Measurements from ENCODE around the gene SYTL3.

The SYTL3 gene

DNA sequence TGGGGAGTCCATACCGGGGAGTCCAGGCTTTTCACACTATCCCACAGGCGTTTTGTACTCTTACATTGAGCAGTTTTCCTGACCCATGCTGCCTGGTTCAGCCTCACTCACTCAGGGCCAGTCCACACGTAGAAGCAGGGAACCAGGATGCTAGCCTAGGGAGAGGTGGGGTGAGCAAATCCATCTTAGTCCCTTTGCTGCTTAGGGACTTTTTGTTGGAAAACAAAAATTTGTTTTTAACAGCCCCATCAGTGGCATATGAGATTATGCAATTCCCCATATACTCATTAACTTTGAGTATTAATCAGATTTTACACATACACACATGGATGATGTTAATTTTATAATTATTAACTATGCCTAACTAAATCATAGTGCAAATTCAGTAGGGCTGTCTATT, 85.2 kb downstream of the SYTL3 start:
- no peak for DNase-seq

DNA sequence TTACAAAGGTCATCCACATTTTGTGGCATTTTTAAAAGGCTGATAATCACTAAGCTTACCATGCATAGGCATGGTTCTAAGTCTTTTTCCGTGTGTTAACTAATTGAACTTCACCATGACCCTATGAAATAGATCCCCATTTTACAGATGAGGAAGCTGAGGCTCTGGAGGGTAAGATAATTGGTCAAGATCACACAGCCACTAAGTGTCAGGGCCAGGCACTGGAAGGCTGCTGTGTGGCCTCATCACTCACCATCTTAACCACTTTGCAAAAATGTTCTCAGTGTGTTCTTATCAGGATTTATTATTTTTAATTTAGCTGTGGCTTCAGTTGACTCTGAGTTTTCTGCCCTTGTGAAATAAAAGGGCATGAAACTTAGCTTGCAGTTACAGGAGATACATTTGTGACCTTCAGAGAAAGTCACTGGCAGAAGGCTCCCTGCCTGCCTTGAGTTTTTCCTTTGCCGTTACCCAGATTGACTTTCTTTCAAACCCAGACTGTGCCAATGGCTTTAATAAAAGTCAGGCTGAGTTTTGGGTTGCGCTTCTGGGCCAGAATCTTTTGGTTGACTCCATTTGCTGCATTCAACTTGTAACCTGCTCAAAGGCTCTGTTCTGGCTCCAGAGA, 87.3 kb downstream of the SYTL3 start:
- DNase-seq: no peak

DNA sequence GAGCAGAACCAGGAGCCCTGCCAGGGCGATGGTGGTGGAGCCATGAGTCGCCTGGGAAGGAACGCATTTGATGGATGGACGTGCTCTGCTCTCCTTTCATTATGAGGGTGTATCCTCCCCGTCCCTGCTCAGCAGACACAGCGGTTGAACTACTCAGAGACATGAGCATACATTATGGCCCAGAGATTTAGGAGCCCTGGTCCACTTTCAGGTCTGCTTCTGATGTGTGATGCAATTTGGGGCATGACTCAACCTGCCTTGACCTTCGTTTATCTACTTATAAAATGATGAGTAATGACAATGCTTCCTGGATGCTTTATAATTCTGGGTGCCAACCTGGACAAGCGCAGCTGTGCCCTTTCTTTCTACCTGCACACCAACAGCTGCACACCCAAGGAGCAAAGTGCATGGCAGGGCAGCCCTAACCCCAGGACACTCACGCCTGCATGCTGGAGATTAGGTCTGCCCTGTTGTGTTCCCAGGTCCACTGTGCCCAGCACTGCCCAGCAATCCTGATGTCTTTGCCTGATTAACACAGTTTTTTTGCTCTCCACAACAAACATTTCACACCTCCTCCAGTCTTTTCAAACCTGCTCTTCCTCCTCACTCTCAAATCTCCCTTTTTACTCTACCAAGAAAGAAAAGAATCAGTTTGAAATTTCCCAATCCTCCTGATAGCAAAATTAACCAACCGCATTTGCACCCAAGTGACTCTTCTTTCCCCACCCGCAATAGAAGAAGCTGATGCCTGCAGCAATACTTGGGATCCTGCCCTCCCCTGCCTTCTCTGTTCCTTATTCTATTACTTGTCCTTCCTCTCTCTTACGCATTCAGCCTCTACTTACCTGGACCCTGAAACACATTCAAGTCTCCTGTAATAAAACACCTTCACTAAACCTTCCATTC, 88.1 kb downstream of the SYTL3 start:
- no peak for DNase-seq

DNA sequence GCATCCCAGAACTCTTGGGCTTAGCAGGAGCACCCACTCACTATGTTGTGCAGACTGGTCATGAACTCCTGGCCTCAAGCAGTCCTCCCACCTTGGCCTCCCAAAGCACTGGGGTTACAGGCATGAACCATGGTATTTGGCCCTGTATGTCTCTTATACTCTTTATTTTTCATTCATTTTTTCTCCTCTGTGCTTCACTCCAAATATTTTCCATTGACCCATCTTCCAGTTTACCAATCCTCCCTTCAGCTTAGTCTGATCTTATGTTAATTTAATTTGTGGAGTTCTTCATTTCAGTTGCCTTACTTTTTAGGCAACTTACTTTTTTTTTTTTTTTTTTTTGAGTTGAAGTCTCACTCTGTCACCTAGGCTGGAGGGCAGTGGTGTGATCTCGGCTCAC, 89.8 kb downstream of the SYTL3 start:
- DNase-seq: no peak

DNA sequence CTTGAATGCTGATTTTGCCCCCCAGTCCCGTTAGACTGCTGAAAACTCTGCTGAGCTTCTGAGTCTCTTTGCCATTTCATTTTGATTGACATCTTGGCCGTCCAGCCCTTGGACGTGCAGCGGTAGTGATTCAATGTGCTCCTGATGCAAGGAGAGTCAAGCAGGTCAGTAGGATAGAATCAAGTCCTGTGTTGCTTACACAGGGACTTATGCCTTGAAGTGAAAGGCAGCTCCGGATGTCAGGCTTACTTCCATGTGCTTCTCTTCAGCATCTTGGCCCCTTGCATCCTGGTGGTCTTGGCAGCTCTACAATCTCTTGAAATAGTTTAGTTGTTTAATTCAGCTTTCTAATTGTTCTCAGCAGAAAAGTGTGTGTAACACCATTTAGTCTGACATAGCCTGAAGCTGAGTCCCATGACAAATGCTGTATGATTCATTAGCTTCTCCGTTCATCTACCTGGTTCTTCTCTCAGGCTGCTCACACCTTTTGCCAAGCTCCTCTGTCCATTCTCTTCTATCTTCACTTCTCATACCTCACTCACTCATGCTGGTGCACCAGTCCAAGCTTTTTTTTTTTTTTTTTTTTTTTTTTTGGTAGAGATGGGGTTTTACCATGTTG, 93.3 kb downstream of the SYTL3 start:
- DNase-seq: no peak

DNA sequence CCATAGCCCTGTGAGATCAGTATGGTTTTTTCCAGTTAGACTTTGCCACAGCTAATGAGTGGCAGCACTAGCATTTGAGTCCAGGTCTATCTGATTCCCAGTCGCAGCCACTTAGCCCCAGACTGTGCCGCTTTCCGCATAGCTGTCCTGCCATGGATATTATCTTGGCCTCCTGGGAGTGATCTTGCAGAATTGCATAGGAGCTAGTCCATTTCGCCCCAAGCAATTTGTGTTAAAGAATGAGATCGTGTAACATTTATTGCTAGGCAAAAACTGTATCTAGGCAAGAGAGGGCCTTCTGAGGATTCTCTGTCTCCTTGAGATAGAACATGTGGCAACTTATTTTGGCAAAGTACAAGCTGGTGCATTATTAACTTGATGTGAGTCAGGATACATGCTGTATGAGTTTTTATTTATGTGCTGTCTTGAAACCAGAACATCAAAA, 95.2 kb downstream of the SYTL3 start:
- no peak for DNase-seq

DNA sequence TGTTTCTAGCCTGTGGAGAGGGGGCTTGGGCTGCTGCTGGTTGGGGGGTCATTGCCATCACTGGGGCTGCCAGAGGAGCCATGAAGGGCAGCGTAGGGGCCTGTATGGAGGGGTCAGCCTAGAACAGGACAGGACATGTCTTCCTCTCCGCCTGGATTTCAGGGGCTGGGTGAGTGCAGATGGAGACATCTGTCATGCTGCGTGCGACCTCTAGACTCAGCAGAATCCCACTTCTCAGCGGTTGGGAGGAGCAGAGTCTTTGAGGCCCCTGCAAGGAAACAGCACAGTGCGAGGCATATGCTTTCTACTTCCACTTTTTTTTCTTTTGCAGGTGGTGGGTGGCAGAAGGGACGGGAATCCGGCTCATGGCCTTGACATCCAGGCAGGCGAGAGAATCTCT, 101.4 kb downstream of the SYTL3 start:
- no peak for DNase-seq

DNA sequence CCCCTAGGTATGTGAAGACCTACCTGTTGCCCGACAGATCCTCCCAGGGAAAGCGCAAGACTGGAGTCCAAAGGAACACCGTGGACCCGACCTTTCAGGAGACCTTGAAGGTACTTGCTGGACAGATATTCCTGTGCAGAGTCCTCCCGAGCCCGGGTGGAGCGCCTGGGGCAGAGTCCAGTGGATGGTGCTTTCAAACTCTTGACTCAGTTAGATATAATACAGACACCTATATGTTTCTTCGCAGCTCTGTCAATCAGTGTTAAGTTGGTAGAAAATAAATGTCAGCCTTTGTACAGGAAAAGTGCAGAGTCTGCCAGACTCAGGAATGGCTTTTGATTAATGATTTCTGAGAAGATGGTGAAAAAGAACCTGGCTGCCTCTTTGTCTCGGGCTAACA, 102.1 kb downstream of the SYTL3 start:
- DNase-seq: no peak

DNA sequence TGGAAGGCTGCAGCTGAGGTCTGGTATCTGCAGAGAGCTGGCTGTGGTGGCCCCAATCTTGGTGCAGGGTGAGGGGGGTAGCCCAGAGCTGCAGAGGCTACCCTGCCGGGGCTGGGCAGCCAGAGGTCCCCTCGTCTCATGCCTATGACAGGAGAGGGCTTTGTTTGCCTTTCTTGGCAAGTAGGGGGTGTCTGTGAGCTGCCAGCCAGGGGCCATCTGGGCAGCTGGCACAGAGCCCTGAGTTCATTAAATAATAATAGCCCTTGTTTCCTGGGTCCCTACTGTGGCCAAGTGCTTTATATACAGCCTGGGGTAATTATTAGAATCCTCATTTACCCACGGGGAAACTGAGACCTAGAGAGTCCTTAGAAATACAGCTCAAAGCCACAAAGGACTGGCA, 102.8 kb downstream of the SYTL3 start:
- peak; percentile 92 for DNase-seq

DNA sequence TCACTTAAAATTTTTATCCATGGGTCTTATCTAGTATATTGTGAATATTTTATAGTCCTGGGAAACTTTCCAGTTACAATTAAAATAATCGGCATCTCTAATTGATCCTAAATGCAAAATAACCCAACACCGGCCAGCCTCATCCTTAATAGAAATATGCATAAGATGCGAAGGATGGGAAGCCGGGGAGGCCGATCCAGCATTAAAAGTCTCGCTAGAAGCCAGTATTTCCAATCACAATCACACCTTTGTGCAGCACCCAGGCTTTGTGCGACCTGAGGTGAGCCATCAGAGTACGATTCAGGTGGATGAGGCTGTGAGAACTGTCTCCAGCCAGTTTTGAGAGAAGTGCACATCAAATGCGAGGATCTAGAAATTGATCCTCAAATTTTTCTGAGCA, 104.0 kb downstream of the SYTL3 start:
- DNase-seq: no peak

DNA sequence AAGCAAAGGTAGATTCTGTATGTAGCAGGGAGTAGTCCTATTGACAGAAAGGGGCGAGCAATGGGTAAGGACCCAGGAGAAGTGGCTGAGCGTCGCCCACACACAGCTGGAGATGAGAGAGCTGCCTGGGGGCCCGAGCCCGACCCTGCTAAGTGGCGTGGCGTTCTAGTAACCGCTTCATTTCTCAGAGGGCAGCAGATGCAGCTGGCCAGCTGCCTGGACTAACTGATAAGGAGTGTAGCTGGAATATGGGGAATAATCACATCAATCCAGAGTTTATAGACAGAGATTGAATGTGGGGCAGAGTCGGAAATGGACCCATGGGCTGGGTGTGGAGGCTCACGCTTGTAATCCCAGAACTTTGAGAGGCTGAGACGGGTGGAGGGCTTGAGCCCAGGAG, 104.9 kb downstream of the SYTL3 start:
- DNase-seq: no peak

DNA sequence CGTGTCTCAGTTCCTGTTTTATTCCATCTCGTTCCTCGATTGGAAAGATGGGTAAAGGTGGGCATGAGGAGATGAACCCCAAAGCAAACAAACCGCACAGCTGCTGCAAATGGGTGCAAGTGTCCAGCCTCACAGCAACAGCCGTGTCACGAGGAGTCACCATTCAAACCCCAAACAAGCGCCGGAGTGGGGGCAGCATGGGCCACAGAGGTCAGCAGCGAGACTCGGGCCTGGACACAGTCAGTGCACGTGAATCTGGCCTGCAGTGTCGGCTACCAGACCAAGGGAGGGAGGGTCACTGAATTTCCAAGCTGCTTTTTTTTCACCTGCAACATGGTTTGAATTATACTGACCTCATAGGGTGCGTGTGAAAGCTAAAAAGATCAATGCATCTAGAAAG, 105.8 kb downstream of the SYTL3 start:
- no peak for DNase-seq

DNA sequence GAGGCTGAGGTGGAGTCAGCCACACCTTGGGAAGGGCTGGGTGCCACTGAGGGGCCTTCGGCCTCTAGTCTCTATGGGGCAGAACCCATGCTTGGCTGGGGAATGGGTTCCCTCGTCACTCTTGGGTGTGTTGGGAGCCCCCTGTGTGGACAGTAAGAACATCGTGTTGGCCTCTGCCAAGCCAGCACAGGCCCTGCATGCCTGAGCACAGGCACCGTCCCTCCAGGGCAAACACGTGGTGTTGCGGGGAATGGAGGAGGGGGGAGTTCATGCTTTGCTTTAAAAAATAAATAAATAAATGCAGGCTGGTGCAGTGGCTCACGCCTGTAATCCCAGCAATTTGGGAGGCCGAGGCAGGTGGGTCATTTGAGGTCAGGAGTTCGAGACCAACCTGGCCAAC, 106.3 kb downstream of the SYTL3 start:
- no peak for DNase-seq

DNA sequence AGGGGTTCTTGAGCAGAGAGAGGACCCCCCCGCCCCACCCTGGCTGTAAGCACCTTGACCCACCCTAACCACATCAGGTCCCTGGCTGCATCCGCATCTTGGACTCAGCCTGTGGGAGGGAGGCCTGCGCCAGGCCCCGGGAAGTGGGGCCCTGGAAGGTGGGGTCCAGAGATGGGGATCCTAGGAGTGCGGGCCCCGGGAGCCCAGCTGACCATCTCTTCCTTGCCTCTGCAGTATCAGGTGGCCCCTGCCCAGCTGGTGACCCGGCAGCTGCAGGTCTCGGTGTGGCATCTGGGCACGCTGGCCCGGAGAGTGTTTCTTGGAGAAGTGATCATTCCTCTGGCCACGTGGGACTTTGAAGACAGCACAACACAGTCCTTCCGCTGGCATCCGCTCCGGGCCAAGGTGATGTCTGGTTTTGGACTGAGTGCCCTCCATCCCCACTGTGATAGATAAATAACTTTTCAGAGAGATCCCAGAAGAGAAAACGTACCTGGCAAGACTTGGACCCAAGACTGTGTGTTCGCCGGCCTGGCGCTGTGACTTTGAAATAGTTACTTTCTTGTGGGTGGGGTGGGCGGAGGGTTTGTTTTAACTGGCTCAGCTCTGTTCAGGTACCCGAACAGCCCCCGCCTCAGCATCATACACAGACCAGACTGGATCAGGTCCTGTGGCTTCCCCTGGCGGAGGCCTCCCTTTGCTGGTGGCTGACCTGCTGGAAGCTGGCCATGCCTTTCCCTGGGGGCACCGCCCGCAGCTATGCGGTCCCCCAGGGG, 107.3 kb downstream of the SYTL3 start:
- no peak for DNase-seq

DNA sequence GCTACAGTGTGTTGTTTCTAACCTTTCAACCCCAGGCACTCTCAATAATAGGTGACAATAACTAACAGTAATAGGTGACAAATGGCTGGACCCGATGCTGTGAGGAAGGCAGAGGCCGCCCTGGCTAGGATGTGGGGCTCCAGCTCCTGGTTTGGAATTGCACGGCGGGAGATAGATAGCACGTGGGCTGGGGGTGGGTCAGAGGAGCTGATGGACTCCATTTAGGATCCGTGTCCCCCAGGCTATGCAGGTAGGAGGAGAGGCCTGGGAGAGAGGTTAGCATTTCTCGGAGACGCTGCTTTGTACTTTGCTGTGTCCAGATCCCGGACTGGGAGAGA, 107.9 kb downstream of the SYTL3 start:
- DNase-seq: no peak

DNA sequence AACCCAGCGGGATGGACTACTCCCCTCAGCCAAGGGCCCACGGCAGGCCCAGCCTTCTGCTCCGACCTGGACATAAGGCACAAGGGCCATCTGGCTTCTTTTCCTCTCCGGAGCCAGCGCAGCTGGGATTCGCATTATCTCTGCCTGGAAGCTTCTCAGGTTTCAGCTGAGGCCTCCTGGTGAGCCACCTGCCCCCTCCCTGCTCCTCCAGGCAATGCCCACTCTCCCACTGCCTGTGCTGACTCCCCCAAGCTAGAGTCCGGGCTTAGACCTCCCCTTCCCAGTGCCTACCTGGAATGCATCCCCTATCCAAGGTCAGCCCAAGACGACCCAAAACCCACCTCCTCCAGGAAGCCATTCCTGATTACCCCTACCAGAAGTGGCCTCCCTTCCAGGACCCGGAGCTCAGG, 108.6 kb downstream of the SYTL3 start:
- DNase-seq: no peak

DNA sequence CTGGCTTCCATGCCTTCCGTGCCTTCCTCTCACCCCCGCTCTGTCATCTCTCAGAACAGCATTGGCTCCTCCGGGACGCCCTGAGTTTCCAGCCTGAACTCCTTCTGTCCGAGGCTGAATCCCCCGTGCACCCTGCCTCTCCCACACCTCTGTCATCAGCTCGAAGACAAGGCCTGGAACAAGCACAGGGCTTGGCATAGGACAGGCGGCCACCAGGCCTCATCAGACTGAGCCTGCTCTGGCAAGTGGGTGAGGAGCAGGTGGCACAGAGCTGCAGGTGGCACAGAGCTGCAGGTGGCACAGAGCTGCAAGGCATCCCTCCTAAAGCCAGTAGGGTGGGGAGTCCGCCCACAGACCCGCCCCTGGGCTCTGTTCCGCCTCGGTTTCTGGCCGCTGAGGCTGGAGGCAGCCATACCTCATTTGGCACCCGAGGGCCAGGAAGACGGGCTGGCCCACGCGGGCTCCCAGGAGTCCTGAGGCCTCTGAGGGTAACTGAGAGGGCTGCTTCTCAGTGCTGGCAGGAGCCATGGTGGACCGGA, 109.2 kb downstream of the SYTL3 start:
- no peak for DNase-seq

DNA sequence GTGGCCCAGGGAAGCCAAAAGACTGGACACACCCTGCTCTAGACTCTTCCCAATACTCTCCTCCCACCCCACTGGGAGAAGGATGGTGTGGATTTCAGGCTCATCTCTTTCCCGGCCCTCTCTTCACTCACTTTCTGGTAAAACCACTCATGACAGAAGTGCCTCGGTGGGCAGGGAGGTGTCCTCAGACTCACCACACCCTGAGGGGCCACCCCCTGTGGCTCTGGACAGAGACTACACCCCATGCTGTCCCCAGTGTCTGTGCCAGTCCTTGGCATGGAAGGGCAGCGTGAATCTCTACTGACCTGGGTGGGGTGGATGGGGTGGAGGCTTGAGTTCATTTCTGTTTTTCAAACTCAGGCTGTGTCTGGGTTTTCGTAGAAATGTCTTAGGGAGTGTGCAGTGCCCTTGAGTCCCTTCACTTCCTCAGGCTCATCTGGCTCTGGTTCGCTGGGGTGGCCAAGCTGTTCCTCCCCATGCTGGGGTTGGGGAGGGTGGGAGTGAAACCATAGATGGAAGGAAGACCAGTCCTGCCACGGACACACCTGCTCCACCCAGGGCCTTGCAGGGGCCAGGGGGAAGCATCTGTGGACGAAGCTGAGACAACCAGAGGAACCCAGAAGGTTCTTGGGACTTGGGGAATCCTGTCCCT, 110.2 kb downstream of the SYTL3 start:
- DNase-seq: no peak

DNA sequence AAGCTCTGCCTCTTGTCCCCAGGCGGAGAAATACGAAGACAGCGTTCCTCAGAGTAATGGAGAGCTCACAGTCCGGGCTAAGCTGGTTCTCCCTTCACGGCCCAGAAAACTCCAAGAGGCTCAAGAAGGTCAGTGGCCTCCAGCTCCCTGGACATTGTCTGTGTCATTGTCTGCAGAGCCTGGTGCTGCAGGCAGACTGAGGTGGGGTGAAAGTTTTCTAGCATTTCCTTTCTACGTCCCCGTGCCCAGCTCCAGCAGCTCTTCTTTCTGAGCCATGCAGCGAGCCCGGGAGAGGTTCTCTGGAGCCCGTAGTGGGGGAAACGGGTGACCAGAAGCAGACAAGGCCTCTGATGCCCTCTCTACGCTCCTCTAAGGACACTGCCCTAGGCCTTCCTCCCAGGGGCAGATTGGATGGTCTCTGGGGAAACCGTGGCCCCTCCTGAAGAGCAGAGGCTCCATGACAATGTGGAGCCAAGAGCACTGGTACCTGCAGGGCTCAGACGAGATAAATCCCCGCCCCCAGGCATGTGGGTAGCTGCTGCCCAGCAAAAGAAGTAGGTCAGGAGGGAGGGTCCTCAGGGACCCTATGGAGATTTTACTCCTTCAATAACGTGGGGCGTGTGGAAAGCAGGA, 110.9 kb downstream of the SYTL3 start:
- no peak for DNase-seq

DNA sequence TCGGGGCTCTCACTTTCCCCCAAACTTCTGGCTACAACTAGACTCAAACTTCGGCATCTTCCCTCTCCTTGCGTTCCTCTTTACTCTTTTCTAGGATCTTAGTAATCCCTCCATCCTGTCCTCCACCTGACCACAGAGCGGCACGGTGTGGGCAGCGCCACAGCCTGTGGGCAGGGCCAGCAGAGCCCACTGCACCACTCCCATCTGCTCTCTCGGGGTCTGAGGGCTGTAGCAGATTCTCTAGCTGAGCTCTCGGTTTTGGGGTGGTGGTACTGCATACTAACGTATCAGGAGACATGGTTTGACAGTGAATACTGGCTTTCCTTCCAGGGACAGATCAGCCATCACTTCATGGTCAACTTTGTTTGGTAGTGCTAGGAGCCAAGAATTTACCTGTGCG, 111.9 kb downstream of the SYTL3 start:
- DNase-seq: no peak

DNA sequence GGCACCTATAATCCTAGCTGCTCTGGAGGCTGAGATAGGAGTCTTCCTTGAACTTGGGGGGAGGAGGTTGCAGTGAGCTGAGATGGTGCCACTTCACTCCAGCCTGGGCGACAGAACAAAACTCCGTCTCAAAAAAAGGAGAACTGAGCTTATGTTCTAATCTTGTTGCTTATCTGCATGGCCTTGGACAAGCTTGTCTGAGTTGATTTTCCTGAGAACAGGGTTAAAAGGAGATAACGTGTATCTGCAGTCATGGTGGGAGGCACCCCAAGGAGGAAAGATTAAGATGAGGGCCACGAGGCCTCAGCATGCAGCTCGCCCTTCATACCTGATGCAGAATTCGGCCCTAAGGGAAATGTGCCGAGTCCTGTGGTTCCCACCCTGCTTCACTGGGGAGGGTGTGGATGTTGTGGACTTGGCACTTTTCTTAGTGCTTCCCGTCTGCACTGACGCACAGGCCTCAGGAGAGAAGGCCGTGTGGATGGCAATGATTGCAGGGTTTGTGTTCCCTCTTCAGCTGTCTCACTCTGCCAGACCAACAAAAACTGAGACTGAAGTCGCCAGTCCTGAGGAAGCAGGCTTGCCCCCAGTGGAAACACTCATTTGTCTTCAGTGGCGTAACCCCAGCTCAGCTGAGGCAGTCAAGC, 113.1 kb downstream of the SYTL3 start:
- no peak for DNase-seq

All from midbrain (tissue), 1 donor.